ENCODE results near the gene SOS1.
"Not testable (repeated sequence)": the region's sequence is repeated elsewhere in the genome, so short reads cannot be mapped to it uniquely, and the experiment has no call there.

SOS1 gene

DNA sequence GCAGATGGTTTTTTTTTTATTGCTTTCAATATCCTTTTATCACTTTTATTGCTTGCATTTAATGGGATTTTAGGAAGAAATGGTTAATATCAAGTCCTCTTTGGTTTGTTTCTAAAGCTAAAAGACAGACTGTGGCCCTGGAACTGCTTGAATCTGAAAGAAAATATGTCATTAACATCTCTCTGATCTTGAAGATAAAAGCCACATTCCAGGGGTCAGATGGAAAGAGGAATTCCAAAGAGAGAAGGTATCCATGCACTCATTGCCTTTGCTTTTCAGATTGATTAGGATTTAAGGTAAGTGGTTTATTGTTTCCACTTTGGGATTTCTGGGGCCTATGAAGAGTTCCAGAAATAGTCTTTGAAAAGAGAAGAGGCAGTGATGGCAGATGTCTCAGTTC lies 177.1 kb downstream of the SOS1 start:
- DNase-seq (ENCODE audit: low read depth): no peak
- in situ Hi-C loops (cut with HindIII; ENCODE audit: low sequenced_read_pairs): loop anchor here (25.0 kb wide), 1 partner anchor 294 kb away; the partner anchor contains the start of gene CDKL4
- TF ChIP-seq CTCF (IDR thresholded peaks at IDR 0.05; ENCODE audit: low read depth, low read length, missing control alignments): no peak

DNA sequence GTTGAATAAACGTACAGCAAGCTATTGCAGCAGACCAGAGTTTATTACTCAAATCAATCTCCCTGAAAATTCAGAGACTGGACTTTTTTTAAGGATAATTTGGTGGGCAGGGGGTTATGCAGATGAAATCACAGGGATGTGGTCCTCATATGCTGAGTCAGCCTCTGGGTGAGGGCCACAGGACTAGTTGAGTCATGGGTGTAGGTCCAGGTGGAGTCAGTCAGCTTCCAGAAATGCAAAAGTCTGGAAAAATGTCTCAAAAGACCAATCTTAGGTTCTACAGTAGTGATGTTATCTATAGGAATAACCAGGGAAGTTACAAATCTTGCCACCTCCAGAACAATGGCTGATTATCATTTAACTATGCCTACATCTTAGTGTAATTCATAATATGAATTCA lies 180.1 kb downstream of the SOS1 start:
- in situ Hi-C loops (cut with HindIII; ENCODE audit: low sequenced_read_pairs): loop anchor here (25.0 kb wide), 1 partner anchor 297 kb away; the partner anchor contains the start of gene CDKL4
- no peak for DNase-seq (ENCODE audit: low read depth)
- no peak for TF ChIP-seq CTCF (IDR thresholded peaks at IDR 0.05; ENCODE audit: low read depth, low read length, missing control alignments)
- no peak overlapping the region for H3K4me3 ChIP-seq (ENCODE audit: low read depth, low read length)

More for the DNA sequence above, 177.1 kb downstream of the SOS1 start:
- no peak overlapping the region for H3K4me3 ChIP-seq (ENCODE audit: low read depth, low read length)

DNA sequence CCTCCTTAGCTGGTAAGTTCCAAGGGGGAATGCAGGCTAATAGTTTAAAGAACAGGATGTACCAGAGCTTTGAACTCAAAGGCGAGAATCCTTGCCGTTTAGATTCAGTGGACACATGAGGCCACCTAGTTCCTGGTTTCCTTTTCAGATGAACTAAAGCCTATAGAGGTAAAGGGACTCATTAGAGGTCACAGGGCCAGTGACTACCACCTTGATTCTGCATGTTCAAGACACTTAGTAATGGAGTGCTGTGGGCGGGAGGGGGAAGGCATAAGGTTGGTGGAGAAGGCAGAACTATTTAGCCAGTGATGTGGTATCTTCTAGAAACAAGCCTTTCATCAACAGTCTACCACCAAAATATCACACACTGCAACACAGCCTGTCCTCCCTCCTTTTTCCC lies 183.3 kb downstream of the SOS1 start:
- H3K4me3 ChIP-seq (ENCODE audit: low read depth, low read length): no peak overlapping the region
- TF ChIP-seq CTCF (IDR thresholded peaks at IDR 0.05; ENCODE audit: low read depth, low read length, missing control alignments): no peak
- no peak for DNase-seq (ENCODE audit: low read depth)
- in situ Hi-C loops (cut with HindIII; ENCODE audit: low sequenced_read_pairs): loop anchor here (25.0 kb wide), 1 partner anchor 300 kb away; the partner anchor contains the start of gene CDKL4

GRCh38 chr2:38936516-38936915 lies 184.3 kb downstream of the SOS1 start:
- DNase-seq (ENCODE audit: low read depth); H3K4me3 ChIP-seq (ENCODE audit: low read depth, low read length): not testable (repeated sequence)
- in situ Hi-C loops (cut with HindIII; ENCODE audit: low sequenced_read_pairs): loop anchor here (25.0 kb wide), 1 partner anchor 301 kb away; the partner anchor contains the start of gene CDKL4

- DNase-seq (ENCODE audit: low read depth): no peak
- no peak for TF ChIP-seq CTCF (IDR thresholded peaks at IDR 0.05; ENCODE audit: low read depth, low read length, missing control alignments)
- H3K4me3 ChIP-seq (ENCODE audit: low read depth, low read length): no peak overlapping the region
- in situ Hi-C loops (cut with HindIII; ENCODE audit: low sequenced_read_pairs): loop anchor here (25.0 kb wide), 1 partner anchor 302 kb away; the partner anchor contains the start of gene CDKL4
These were observed 185.2 kb downstream of the SOS1 start for GRCh38 chr2:38935568-38936172.

DNA sequence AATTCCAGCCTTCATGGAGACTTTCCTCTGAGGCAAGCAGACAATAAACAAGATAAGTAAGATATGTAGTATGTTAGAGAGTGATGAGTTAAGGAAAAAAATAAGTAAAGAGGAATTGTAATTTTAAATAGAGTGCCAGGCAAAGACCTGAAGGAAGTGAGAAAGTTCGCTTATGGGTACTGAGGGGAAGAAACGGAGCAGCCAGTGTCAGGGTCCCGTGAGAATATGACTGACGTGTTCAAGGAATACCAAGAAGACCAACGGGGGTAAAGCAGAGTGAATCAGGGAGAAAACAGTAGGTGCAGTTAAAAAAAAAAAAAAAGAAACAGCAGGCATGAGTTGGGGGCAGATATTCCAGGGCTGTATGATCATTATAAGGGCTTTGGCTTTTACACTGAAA lies 186.1 kb downstream of the SOS1 start:
- in situ Hi-C loops (cut with HindIII; ENCODE audit: low sequenced_read_pairs): loop anchor here (25.0 kb wide), 1 partner anchor 303 kb away; the partner anchor contains the start of gene CDKL4
- TF ChIP-seq CTCF (IDR thresholded peaks at IDR 0.05; ENCODE audit: low read depth, low read length, missing control alignments): no peak
- no peak for DNase-seq (ENCODE audit: low read depth)
- no peak overlapping the region for H3K4me3 ChIP-seq (ENCODE audit: low read depth, low read length)

- TF ChIP-seq CTCF (IDR thresholded peaks at IDR 0.05; ENCODE audit: low read depth, low read length, missing control alignments): no peak
- DNase-seq (ENCODE audit: low read depth): no peak
- in situ Hi-C loops (cut with HindIII; ENCODE audit: low sequenced_read_pairs): loop anchor here (25.0 kb wide), 1 partner anchor 304 kb away; the partner anchor contains the start of gene CDKL4
- H3K4me3 ChIP-seq (ENCODE audit: low read depth, low read length): no peak overlapping the region
These were observed 187.2 kb downstream of the SOS1 start for GRCh38 chr2:38933653-38934052.

All from astrocyte of the cerebellum (primary cell).